ENCODE measurements around the gene LIG1. TPM values are rescaled to one million over a fixed set of nuclear protein-coding genes. Genes with fewer than 3 reads are reported as not detected.
"Not testable (repeated sequence)": the region's sequence is repeated elsewhere in the genome, so short reads cannot be mapped to it uniquely, and the experiment has no call there.

The LIG1 gene
- total RNA-seq, 1 experiment from 2014 or later: 55.9 TPM

DNA sequence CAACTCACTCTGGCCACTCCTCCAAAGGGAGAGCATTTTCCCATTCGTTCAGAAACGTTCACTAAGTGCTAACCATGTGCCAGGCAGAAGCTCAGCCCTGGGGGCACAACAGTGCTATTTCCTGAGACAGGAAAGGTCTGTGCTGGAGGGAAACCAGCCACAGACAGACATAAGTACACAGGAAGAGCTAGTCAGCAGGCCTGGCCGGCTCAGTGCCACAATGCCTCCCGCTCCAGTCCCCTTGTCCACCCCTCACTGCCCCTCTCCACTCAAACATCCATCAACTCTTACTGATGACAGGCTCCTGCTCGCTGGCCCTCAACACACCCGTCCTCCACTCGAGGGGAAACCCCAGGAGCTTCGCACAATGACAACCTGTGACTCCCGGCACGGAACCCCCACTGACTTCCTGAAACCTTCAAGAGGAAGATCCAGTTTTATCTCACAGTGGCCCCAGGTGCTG, 48.2 kb downstream of the LIG1 start:
- DNase-seq (ENCODE audit: low read depth): peak; percentile 58

DNA sequence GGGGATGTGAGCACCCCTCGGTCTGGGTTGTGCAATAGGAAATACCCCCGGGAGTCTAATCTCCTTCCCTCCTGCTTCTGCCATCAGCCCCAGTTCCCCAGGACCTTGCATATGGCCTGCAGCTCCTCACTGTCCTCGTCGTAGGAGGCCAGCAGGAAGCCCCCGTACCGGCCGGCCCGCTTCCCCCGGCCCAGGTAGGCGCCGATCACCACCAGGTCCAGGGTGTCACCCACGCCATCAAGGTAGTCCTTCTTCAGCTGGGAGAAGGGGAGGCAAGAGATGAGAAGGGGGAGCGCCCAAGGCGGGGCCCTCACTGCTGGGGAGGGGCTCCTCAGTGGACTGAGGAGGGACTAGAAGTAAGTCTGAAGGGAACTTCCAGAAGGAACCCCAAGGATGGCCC, 49.1 kb downstream of the LIG1 start:
- DNase-seq (ENCODE audit: low read depth): no peak

DNA sequence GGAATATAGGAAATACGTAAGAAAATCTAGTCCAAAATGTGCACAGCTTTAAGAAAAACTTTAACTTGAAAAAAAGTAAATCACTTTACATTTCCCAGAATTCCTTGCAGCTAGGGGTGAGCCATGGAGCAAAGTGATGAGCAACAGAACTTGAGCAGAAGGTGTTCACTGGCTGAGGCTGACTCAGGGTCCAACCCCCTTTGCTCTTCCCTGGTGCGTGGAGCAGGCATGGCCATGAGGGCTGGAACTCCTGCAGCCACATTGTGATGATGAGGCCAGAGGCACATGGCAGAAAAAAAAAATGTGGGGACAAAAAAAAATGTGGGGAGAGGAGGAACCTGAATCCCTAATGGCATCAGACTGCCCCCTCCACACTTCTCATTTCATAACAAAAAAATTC, 49.6 kb downstream of the LIG1 start:
- no peak for DNase-seq (ENCODE audit: low read depth)

DNA sequence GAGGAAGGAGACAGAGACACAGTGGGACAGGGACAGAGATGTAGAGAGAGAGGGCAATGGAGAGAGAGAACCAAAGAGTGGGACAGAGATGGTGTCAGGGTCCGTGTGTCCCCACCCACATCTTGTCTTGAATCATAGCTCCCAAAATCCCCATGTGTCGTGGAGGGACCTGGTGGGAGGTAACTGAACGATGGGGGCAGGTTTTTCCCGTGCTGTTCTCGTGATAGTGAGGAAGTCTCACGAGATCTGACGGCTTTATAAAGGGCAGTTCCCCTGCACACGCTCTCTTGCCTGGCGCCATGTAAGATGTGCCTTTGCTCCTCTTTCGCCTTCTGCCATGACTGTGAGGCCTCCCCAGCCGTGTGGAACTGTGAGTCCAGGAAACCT, 52.0 kb downstream of the LIG1 start:
- DNase-seq (ENCODE audit: low read depth): no peak

DNA sequence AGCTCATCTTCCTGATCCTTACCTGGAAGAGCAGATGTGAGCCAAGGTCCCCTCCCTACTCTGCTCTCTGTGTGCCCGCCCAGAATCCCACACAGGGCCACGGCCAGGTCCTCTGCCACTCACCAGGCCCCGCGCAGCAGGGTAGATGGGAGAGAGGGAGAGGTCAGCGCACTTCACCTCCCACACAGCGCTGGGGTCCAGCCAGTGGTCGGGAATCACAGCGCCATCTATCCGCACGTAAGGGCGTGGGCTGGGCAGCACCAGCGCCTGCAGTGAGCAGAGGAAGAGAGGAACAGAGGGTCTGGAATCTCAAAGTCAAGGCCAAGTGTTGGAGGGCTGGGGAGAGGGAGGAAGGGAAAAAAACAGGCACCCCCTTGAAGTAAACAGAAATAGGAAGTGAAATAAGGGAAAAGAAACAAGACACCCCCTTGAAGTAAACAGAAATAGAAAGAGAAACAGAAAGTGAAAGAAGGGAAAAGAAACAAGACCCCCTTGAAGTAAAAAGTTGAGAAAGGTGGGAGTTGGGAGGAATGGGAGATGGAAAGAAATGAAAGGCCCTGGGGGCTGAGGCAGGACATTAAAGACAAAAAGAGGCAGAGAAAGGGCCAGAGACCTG, 52.5 kb downstream of the LIG1 start:
- DNase-seq (ENCODE audit: low read depth): no peak

DNA sequence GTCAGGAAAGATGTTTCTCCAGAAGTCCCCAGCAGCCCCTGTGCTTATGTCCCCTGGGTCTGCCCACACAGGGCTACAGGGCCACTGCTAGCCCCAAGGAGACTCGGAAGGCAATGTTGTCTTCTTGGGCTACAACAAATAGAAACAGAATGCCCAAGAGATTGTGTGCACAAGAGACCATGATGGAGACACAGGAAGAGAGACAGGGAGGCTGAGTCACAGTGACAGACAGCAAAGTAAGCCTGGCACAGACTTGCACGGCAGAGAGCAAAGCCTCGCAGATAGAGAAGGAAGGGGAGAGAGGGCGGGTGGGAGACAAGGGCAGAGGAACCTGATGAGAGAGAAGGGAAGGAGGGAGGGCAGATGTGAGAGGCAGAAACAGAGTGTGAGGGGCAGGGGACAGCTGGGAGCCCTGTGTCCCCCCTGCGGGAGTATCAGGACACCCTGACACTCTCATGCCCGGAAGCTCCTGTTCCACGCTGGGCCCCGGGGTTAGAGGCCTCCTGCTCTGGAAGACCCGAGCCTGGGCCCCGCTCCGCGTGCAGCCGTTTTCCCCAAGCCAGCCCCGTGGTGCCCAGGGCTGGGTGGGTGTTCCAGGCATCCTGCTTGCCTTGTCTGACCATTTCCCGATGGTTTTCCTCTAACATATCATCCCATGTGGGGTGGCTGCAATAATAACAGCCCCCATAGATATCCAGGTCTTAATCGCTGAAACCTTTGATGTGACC, 56.8 kb downstream of the LIG1 start:
- no peak for DNase-seq (ENCODE audit: low read depth)

DNA sequence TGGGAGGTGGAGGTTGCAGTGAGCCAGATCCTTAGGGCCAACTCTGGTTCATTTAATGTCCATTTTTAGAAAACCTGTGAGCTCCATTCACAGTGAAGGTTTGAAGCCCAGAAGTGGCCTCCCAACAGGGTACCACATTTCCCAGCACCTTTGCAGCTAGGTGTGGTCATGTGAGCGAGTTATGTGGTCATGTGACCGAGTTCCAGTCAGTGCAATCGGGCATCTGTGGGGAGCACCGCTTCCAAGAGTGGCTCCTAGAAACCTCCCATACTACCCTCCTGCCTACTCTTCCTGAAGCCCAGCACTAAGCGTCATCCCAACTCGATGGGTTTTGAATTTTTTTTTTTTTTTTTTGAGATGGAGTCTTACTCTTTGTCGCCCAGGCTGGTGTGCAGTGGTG, 58.9 kb downstream of the LIG1 start:
- DNase-seq (ENCODE audit: low read depth): no peak

DNA sequence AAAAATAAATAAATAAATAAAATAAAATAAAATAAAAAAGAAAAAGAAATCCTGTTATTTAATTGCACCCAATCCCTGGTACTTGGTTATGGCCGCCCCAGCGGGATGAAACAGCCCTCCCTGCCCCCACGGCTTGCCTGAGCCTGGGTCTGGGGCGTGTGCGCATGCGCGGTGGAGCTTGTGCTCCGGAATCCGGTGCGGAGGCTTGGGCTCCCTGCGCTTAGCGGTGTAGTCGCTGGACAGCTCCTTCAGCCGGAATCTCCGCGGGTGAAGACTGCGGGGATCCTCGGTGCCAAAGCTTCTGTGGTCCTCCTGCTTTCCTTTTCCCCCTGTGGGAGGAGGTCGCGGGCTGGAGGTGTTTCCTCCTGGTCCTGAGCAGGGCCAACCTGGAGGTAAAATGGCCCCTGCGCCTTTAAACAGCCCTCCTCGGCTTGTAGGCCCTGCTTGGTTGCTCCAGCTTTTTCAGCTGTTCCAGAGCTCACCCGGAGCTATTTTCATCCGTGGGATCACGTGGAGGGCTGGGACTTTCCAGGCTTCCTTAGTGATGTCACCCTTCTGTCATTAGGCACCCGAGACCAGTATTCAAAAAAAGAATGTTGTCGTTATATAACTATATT, 59.7 kb downstream of the LIG1 start, which contains the start of gene PLA2G4C:
TSS of gene PLA2G4C (minus strand) at position 468 of the 617 bp plus-strand sequence. CDS start 4,288 bp downstream, outside the sequence.
- peak; percentile 91 for DNase-seq (ENCODE audit: low read depth)

DNA sequence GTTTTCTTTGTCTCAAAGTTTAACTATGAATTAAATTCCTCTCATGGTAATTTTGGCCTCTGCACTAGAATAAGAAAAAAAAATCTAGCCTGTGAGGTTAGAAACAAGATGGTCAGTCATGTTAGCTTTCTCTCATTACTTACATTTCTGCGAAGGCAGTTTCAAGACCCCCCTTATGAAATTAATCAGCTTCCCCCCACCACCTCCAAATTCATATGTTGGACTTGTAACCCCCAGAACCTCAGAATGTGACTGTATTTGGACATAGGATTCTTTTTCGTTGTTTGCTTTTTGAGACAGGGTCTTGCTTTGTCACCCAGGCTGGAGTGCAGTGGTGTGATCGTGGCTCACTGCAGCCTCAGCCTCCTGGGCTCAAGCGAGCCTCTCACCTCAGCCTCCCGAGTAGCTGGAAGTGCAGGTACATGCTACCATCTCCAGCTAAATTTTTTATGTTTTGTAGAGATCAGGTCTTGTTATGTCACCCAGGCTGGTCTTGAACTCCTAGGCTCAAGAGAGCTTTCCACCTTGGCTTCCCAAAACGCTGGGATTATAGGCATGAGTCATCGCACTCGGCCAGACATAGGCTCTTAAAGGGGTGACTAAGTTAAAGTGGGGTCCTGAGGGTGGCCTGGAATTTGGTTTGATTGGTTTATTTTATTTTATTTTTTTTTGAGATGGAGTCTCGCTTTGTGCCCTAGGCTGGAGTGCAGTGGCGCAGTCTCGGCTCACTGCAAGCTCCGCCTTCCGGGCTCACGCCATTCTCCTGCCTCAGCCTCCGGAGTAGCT, 61.0 kb downstream of the LIG1 start:
- peak; percentile 73 for DNase-seq (ENCODE audit: low read depth)

DNA sequence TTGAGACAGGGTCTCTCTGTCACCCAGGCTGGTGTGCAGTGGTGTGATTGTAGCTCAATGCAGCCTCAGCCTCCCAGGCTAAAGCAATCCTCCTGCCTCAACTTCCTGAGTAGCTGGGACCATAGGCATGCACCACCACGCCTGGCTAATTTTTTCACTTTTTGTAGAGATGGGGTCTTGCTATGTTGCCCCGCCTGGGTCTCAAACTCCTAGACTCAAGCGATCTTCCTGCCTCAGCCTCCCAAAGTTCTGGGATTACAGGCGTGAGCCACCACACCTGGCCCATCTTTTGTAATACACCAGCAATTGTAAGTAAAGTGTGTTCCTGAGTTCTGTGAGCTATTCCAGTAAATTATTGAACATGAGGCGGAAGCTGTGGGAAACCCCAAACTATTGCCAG, 66.2 kb downstream of the LIG1 start:
- DNase-seq (ENCODE audit: low read depth): no peak

DNA sequence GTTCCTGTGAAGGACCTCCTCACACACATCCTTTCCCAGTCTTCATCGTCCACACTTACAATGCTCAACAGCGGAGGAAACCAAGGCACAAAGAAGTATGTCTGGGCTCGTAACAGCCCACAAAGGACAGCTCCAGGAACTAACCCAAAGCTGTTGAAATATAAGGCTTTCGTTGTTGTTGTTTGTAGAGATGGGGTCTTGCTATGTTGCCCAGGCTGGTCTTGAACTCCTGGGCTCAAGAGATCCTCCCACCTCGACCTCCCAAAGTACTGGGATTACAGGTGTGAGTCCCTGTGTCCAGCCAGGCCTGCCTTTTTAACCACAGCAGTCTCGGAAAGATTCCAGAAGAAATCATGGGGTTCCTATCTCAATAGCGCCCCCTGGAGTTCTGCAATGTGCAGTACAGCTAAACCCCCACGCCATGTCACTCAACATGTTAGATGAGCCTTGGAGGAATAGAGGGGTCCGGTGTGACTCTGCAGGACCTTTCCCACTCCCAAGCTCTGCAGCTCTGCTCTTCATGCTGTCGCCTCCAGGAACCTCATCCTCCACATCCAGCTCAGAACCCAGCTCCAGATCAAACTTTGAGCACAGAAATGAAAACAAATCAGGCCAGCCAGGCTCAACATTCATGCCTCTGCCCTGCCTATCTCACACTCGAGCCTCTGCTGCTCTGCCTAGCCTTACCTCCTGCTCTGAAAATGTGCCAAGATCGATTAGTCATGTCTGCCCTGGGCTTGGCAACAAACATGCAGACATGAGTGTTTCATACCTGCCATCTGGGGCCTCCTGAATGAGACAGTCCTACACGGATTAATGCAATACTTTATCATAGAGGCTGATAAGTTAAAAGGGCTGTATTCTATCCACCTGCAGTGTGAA, 67.0 kb downstream of the LIG1 start:
- peak; percentile 59 for DNase-seq (ENCODE audit: low read depth)

DNA sequence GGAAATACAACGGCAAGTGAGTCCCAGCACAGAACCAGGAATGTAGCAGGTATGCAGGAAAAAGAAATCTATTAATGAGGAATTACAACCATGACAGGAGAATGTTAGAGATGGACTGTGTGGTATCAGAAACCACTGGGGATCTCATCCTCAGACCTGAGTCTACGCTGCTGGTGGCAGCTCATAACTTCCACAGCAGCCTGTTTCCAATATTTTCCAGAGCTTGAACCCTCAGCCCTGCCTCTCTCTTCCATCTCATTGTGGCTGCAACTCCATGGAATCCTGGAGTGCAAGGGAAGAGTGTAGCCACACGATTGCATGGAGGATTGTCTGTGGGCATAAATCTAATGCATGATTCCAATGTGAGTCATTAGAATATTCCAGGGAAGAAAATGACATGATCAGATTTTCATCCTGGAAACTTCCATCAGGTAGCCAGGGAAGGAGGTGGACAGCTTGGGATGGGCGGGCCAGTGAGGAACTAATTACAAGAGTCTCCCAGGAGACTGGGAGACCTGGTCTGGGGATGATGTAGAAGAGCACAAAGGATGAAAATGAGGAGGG, 74.5 kb downstream of the LIG1 start:
- peak; percentile 63 for DNase-seq (ENCODE audit: low read depth)

DNA sequence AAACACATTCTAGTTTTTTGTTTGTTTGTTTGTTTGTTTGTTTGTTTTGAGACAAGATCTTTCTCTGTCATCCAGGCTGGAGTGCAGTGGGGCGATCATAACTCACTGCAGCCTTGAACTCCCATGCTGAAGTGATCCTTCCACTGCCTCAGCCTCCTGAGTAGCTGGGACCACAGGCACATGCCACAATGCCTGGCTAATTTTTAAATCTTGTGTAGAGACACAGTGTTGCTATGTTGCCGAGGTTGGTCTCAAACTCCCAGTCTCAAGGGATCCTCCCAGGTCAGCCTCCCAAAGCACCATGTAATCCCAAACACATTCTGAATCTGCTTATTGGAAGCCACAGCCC, 75.3 kb downstream of the LIG1 start:
- DNase-seq (ENCODE audit: low read depth): no peak

DNA sequence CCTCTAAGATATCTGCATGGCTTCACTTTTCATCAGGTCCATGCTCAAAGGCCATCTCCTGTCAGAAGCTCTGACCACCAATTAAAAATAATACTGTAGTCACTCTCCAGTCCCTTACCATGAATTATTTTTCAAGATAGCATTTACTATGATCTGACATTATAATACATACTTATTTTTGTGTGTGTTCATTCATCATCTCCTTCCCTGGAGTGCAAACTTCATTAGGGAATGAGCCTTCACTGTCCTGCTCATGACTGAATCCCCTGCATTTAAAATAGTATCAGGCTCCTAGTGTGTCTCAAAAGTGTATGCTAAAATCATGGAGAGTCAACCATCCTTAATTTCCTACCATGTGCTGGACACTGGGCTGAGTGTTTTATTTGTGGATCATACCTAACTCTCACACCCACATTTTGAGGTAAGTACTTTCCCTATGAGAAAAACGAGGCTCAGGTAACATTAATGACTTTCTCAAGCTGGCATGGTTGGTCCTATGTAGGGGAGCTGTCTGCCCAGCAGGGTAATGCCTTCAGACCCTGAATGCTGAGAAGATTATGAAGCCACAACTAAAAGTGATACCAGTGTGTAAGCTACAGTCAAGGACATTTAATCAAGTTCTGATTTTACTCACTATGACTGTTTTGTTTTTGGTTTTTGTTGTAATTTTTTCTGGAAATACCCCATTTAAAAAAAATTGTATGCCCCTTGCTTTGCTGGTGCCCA, 75.9 kb downstream of the LIG1 start:
- no peak for DNase-seq (ENCODE audit: low read depth)

DNA sequence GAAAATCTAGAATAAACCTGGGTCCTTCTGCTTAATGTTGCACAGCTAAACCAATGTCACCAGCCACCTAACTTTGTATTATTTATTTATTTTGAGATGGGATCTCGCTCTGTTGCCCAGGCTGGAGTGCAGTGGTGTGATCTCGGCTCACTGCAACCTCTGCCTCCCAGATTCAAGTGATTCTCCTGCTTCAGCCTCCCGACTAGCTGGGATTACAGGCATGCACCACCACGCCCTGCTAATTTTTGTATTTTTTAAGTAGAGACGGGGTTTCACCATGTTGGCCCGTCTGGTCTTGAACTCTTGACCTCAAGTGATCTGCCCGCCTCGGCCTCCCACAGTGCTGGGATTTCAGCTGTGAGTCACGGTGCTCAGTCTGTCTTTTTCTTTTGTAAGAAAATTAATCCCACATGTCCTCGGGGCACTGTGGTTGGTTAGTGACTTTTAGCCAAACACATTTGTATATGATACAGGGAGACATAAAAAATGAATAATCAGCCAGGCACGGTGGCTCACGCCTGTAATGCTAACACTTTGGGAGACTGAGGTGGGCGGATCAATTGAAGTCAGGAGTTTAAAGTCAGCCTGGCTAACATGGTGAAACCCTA, 78.9 kb downstream of the LIG1 start:
- peak; percentile 100 for DNase-seq (ENCODE audit: low read depth)

DNA sequence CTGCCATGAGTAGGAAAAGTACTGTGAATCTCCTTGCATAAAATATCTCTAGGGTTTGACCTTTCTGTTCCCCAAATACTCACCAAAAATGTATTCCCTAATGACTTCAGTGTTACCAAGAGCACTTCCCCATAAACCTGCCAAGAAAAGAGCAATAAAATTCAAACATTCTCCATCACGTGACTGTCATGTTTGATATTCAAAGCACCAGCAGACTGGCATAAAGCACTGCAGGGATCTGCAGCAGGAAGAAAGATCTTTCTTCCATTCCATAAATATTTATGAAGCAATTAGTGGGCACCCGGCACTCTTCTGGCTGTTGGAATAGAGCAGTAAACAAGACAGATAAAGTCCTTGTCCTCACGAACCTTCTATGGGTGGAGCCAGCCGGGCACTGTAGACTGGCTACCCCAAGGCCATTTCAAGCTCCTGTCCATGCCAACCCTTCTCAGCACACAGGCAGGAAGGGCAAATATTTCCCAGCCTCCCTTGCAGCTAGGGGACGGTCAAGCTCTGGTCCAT, 79.8 kb downstream of the LIG1 start:
- DNase-seq (ENCODE audit: low read depth): peak; percentile 98

DNA sequence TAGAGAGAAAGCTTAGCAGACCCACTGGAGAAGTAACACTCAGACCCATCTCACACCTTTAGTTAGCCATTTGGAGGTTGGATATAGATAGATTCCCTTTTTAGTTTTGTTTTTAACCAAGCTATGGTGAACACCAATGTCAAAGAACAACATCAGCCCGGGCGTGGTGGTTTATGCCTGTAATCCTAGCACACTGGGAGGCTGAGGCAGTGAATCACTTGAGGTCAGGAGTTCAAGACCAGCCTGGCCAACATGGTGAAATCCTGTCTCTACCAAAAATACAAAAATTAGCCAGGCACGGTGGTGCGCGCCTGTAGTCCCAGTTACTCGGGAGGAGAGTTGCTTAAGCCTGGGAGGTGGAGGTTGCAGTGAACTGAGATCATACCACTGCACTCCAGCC, 81.2 kb downstream of the LIG1 start:
- DNase-seq (ENCODE audit: low read depth): not testable (repeated sequence)

DNA sequence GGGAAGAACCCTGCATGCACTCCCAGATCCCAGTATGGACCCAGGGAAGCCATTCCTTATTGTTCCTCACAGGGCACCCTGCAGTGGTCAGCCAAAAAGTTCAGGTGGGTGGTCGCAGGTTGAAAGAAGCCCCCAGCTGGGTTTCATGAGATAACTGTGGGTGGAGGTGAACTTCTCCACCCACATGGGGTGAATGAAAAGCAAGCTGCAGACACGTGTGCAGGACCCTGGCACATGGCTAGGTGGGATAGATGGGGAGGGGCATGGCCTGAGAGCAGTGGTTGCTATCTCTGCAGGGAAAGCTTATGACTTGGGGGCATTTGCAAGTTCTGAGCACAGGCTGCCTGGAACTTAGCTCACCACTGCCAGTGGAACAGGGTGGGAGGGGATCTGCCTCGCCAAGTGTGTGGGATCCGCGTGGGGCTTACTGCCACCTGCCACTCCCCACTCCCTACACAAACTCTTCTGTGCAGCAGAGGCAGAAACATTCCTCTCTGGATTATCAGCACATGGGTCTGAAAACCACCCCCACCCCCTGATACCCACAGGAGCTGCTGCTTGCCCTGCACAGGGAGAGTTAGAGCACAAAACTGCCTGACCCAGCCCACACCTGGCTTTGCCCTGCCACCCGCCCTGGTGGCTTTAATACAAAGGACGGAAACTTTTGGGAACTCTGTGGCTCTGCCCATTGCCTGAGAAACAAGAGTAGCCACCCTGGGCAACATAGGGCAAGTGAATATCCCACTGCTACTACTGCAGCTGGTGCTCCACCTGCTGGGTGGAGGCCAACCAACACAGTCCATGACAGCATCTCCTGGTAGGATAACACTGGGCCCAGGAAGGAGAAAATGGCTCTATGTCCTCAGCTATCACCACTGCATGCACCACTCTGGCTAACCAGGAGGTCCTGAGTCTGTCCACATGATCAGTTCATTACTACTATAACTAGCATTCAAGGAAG, 84.0 kb downstream of the LIG1 start:
- DNase-seq (ENCODE audit: low read depth): no peak

Measured in M059J (cell line).